Esophagus squamous epithelium (tissue), 4 donors: ENCODE data around the gene GPC1.

Experiments
- CTCF ChIP-seq, 6 experiments: fragments of 450-650 bp in 4 of 6; fragments of 200-600 bp in 2 of 6; sonication (generic) in 2 of 6; IDR thresholded peaks; one replicate each; pipeline ENCODE4 v1.5.1; 2016 to 2019; ENCODE audit warnings: antibody characterized with exemption in 6 of 6, mild to moderate bottlenecking in 4 of 6, moderate library complexity in 4 of 6
- POLR2A ChIP-seq, 4 donors: fragments of 450-650 bp; IDR thresholded peaks; one replicate each; pipeline ENCODE4 v1.6.1; 2017; ENCODE audit warnings: antibody characterized with exemption in 4 of 4, mild to moderate bottlenecking in 4 of 4, moderate library complexity in 3 of 4

DNA sequence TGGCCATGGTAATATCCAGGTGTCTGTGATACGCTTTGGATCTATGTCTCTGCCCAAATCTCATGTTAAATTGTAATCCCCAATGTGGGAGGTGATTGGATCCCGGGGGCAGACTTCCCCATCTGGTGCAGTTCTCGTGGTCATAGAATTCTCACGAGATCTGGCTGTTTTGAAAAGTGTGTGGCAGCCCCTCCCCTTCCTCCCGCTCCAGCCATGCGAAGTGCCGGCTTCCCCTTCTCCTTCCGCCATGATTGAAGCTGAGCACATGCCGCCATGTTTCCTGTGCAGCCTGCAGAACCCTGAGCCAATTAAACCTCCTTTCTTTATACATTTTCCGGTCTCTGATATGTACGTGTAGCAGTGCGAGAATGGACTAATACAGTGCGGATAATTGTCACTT lies 42.5 kb downstream of the GPC1 start:
- TF ChIP-seq CTCF (IDR thresholded peaks at IDR 0.05) (no peak), POLR2A (IDR thresholded peaks at IDR 0.05) (no peak)
